ENCODE measurements around the gene WRNIP1.
"Not testable (repeated sequence)": the region's sequence is repeated elsewhere in the genome, so short reads cannot be mapped to it uniquely, and the experiment has no call there.

WRNIP1 gene

DNA sequence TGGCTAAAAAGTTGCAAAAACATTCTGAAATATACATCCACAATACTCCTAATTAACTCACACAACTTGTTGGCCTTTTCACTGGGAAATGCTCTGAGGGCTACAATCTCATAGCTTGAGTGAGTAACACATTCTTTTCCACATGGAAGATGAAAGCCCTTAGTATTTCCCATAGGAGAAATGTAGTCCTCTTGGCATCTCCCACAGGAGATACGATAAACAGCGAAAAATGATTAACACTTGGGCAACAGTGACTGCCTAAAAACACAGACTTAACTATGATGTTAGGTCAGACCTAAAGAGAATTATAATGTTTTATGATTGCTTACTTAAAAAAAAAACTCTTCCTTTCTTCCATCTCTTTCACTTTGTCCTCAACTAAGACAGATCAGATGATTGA, 23.4 kb upstream of the WRNIP1 start:
- no peak for DNase-seq

DNA sequence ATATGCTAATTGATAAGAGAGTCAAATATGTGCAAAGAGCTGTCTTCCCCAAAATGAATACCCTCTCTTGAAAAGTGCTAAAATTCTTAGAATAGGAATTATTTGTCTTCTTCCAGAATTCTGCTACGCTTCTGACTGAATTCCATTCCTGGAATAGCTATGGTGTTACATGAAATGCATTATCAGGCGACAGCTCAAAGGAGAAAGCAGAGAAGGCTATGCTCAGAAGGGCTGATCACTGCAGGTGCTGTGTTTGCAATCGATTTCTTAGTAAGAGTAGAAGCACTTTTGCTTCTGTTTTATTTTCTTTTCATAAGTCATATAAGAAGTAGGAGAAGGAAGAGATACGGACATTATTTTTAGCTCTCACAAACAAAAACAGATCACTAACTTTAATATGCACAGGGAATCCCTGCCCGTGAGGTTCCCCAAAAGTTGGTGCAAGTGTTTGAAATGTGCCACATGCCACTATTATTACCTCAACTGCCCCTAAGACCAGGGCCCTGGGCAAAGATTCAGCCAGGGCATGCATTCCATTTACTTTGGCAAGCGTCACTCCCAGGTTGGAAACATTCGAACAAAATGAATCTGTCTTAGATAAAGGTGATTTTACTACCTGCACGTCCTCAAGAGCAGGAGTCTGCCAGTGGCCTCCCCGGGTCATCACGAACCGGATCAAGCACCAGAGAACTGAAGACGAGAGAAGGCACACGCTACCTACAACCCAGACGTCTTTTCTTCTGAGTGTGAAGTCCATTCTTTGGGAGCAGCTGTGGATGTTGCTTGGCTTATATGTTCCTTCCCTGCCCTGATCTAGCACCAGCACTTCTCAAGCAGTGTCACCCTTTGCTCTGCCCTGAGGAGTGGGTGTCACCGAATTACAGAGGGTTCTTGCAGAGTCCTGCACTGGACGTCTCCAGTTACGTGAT, 21.6 kb upstream of the WRNIP1 start:
- no peak for DNase-seq

- DNase-seq = peak; percentile 41
Observed at GRCh38 chr6:2744209-2744771, 20.9 kb upstream of the WRNIP1 start.

DNA sequence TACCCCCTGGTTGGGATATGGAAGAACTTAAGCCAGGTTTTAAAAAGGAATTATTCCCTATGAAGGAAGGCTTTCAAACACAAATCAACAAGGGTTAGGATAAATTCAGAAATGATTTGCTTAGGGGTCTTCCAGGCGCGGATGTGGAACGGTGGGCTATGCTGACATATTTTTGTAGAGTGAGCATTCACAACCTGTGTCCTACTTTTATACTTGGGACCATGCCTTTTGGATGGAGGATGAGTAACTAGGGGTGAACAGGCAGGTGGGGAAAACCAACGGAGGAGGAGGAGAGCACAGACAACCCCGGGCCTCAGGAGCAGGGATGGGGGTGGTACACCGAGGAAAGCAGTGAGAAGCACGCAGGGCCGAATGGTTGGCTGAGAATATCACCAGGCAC, 20.4 kb upstream of the WRNIP1 start:
- DNase-seq = no peak

DNA sequence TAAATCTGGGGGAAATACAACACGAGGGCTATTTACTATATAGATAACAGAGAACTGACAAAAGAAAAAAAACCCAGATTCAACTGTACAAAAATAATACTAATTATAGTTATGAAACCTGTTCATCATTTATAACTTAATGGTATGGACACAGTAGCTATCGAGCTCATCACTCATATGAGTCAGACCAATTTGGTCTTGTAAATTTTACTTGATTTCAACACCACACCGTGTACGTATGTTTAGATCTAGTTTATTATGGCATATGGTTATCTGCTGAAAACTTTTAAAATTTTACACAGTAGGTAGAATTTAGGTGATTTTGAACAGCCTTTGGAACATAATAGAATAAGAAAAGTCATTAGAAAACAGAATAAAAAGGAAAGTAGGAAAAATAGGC, 19.9 kb upstream of the WRNIP1 start:
- no peak for DNase-seq

DNA sequence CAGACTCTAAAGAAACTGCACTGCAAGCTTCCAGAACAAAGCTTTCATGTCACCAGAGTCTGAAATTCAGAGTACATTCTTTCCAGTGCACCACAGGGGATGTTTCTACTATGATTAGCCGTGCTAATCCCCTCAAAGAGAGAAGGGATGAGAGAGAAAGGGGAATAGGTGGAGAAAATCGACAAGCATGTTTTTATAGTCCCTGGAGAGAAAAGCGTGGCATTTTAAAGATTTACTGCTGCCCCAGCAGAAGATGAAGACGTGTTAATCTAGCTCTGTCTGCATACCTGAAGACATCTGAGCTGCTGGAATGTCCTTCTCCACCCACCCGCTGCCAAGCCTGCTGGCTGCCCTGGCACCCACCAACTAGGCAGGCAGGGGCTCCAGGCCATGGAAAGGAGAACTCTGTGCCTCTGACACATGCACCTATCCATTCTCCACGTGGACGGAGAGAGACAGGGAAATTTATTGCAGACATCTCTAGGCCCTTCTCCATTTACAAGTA, 18.6 kb upstream of the WRNIP1 start:
- no peak for DNase-seq

GRCh38 chr6:2748183-2748582, 17.0 kb upstream of the WRNIP1 start:
- DNase-seq = peak; percentile 14

GRCh38 chr6:2749969-2750600, 15.1 kb upstream of the WRNIP1 start:
- DNase-seq = peak; percentile 61

DNA sequence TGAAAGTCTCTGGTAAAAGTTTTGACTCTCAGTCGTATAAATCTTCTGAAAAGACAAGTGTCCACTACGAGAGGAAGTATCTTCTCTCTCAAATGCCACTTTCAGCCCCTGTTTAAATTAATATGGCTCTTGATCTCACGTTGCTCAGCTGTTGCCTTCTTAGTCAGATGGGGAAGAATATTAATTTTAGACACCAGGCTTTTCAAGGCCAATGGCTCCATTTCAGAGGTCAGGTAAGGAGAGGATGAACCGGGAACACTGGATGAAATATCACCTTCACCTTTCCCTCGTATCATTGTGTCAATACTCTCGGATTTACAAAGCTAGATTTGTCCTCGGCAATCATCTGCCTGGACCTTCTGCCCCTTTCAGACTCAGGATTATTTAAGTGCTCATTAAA, 14.4 kb upstream of the WRNIP1 start, which contains the start of gene MYLK4:
TSS of gene MYLK4 (minus strand) at position 91 of the 400 bp plus-strand sequence. CDS start 1,628 bp downstream, outside the sequence.
- no peak for DNase-seq

DNA sequence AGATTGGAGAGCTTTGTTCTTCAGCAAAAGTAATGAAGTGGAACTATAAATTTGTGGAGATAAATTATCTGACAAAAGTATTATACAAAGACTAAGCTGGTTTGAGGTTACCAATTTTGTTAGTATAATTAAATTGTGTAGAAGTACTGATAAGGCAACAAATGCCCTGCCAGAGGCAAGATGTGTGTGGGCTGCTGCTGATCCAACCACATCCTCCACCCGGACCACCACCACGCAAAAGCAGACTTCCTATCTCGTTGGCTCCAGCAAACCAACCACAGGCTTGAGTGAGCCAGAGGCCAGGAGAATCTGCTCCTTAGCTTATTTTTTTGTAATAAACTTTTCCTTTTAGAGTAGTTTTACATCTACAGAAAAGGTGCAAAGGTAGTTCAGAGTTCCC, 13.3 kb upstream of the WRNIP1 start:
- no peak for DNase-seq

DNA sequence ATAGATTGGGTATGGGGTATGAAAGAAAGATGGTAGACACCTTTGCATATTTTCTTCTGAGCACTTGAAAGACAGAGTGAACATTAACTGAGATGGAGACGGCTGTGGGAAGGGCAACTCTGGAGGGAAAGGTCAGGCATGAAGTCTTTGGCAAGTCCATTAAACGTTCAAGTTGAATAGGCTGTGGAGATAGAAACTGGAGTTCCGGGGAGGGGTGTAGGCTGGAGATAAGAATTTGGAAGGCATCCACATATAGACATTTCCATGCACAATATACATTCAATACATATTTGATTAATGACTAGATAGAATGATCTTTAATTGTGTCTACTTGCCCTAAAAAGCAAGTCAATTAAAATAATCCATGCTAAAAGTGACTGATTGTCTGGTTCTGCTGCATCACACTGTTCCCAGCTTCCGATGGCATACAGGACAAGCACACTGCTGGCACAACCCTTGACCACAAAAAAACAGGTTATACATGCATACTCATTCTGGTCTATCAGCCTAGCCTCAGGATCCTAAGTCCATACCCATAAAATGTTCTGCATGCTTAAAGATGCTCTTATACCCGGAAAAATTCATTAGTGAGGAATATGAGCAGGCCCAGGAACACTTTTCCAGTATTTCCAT, 12.6 kb upstream of the WRNIP1 start:
- DNase-seq = no peak

GRCh38 chr6:2753110-2753489, 12.1 kb upstream of the WRNIP1 start:
- DNase-seq = no peak

DNA sequence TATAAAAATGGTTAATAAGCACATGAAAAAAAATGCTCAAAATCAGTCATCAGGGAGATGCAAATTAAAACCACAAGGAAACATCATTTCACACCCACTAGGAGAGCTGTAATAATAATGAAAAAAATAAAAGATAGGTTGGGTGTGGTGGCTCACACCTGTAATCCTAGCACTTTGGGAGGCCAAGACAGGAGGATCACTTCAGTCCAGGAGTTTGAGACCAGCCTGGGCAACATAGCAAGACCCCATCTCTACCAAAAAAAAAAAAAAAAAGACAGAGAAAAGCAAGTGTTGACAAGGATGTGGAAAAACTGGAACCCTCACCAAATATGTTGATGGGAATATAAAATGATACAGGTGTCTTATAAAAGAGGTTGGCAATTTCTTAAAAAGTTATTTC, 11.4 kb upstream of the WRNIP1 start:
- no peak for DNase-seq

DNA sequence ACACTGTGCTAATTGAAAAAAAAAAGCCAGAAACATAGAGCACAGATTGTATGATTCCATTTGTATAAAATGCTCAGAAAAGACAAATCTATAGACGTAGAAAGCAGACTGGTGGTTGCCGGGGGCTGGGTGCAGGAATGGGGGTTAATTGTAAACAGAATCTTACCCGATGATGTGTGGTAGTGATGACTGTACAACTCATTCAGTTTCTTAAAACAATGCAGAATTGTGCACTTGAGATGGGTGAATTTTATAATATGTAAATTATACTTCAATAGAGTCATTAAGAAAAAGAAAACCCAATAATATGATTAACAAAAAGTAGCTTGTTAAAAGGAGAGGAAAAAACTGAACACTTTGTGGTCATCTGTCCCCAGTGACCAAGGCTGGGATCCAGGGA, 10.8 kb upstream of the WRNIP1 start:
- no peak for DNase-seq

DNA sequence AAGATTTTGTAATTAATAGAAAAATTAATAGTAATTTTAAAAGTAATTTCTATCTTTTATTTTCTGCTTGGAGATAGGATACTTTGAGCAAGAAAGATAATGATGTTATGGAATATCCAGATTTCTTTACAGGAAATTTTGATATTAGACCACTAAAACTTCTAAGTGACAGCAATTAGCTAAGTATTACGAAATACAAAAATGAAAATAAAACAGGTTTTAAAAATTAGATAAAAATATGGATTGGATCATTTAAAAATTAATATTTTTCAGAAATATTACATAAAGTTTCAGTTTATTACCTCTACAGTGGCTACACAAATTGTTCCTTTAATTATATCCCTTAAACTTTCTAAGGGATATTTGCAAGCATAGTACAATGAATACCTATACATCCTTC, 10.3 kb upstream of the WRNIP1 start:
- DNase-seq = no peak

DNA sequence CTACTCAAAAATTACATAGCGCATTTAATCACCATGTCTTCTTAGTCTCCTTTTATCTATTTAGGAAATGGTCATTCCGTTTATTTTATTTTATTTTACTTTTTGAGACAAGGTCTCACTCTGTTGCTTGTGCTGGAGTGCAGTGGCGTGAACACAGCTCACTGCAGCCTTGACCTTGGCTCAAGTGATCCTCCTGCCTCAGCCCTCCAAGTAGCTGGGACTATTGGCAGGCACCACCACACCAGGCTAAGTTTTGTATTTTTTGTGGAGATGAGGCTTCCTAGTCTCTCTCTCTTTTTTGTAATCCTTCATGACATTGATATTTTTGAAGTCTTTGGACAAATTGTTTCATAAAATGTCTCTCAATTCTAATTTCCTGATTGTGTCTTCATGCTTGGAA, 9.7 kb upstream of the WRNIP1 start:
- no peak for DNase-seq

- no peak for DNase-seq
Observed at GRCh38 chr6:2756241-2756640, 9.0 kb upstream of the WRNIP1 start.

GRCh38 chr6:2756687-2757224, 8.4 kb upstream of the WRNIP1 start:
- no peak for DNase-seq

DNA sequence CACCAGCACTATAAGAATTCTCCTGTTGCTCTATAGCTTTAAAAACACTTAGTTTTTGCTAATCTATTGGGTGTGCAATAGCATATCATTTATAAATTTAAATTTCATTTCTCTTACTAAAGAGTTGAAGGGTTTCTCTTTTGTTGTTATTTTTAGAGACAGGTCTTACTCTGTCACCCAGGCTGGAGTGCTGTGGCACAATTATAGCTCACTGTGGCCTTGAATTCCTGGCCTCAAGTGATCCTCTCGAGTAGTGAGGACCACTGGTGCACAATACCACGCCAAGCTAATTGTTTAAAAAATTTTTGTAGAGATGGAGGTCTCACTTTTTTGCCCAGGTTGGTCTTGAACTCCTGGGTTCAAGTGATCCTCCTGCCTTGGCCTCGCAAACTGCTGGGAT, 6.2 kb upstream of the WRNIP1 start:
- no peak for DNase-seq

DNA sequence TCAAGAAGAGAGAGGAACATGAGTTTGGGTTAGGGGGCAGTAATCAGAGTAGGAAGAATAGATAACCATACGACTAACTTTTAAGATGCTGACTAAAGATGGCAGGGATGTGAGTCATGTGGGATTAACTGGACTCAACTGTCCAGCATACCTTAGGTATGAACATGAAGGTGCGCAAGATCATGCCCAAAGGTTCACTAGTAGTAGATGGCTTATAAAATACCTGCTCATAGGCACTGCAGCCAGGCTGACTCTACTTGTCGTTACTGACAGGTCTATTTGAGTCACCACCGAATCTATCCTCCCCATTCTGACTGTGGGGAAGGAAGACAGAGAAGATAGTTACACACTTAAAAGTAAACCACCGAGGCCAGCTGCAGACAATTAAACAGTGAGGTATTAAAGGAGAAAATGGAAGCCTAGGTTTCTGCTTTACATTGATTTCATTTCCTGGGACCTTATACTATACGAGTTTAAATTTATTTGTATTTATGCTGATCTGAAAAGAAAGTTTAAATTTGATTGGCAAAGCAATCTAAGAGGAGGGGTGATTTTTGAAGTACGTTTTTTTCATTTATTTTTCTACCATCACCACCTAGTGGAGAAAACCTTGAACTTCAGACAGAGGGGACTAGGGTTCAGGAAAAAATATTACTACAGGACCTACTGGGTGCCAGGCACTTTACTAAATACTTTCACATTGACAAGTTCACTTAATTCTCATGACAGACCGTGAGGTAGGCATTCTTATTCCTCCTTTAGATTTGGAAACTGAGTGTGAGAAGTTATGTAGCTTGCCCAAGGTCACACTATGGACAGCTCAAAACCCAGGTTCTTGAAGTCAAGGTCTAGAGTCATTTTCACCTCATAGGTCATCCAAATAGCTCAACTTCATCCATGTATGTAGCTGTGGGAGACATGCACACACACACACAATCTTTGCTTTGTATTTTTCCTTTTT, 4.0 kb upstream of the WRNIP1 start:
- no peak for DNase-seq

DNA sequence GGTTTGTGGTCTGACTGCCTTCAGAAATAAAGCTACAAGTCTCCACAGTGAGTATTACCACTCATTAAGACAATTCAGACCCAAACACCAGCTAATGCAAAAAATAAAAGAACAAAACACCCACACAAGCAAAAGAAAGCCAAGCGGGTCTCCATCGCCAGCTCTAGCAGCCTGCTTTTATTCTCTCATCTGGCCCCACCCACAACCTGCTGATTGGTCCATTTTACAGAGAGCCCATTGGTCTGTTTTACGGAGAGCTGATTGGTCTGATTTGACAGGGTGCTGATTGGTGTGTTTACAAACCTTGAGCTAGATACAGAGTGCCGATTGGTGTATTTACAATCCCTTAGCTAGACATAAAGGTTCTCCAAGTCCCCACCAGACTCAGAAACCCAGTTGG, 2.3 kb upstream of the WRNIP1 start:
- DNase-seq = not testable (repeated sequence)

- no peak for DNase-seq
Observed at GRCh38 chr6:2763345-2763841, 1.8 kb upstream of the WRNIP1 start.
